ENCODE data around the gene NPPC.

DNA sequence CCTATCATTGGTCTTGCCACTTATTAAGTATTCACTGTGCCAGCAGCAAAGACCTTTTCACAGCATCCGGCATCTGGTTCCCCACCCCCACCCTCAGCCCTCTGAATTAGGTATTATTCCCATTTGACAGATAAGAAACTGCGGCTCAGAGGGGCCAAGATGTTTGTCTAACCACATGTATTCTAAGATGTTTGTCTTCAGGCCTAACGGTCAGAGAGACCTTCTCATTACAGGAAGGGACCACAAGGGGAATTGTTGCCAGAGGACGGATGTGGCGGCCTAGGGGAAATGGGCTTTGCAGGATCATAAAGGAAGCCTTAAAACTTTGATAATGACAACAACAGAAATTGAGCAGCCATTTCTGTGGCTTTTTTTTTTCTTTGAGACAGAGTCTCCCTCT is 16.6 kb downstream of the NPPC start:
- TF ChIP-seq, protein P1, sequence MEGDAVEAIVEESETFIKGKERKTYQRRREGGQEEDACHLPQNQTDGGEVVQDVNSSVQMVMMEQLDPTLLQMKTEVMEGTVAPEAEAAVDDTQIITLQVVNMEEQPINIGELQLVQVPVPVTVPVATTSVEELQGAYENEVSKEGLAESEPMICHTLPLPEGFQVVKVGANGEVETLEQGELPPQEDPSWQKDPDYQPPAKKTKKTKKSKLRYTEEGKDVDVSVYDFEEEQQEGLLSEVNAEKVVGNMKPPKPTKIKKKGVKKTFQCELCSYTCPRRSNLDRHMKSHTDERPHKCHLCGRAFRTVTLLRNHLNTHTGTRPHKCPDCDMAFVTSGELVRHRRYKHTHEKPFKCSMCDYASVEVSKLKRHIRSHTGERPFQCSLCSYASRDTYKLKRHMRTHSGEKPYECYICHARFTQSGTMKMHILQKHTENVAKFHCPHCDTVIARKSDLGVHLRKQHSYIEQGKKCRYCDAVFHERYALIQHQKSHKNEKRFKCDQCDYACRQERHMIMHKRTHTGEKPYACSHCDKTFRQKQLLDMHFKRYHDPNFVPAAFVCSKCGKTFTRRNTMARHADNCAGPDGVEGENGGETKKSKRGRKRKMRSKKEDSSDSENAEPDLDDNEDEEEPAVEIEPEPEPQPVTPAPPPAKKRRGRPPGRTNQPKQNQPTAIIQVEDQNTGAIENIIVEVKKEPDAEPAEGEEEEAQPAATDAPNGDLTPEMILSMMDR (IDR thresholded peaks at IDR 0.05), result no peak
- TF ChIP-seq POLR2A (IDR thresholded peaks at IDR 0.05), result no peak
